ENCODE data around the gene RGSL1.

DNA sequence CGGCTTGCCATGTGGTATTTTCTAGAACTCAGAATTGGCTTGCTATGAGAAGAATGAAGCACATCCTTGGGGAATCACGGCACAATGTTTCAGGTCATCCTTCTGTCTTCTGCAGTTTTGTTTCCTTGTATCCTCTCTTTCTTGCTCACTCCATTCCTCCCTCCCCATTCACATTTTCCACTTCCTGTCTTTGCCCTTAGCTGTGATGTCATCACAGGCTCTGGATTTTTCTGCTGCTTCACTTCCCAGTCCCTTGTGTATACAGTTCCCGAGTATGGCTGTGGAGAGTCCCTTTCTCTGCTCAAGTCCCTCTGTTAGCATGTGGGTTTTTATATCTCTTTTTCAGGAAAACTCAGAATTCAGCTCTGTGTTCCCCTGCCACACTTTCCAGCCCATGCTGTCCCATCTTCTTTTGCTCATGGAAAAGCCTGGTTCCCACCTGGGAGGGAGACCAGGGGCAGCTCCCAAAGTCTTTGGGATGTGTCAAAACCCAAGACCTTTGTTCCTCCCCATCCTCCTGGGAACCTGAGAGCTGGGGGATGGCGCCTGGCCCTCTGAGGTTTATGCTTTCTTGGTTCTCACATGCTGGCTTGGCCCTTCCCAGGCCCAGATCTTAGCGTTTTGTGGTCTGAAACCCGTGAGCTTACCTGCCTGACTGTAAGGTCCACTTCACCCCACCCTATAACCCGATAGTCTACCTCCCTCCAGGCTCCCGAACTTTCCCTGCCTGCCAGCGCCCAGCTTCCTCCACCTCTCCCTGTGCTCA, 159.1 kb downstream of the RGSL1 start:
- TF ChIP-seq CTCF (IDR thresholded peaks at IDR 0.05; ENCODE audit: low read depth, low read length, poor library complexity, severe bottlenecking) (no peak), EZH2phosphoT487 (IDR thresholded peaks at IDR 0.05; ENCODE audit: borderline replicate concordance, low read length) (no peak)
